ENCODE measurements around the gene C1orf94.

DNA sequence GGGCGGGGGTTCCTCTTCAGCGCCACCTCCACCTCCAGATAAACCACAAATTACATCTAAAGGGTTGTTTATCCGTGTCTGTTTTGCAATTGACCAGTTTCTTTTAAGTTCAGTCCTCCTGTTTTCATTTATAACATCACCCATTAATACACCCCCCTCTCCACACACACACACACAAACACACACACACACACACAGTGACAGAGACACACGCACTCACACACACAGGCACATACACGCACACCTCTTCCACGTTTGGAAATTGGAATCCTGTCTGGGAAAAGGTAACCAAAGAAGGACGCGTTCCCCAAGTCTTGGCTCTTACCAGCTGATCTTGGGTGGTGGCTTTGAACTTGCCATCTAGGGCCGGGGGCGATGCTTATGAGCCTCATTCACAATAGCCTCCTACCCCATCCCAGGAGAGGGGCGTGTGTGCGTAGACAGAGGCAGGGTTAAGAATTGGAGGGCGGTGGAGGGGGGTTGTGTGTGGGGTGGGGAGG is 11.2 kb upstream of the C1orf94 start:
- TF ChIP-seq, protein P1, sequence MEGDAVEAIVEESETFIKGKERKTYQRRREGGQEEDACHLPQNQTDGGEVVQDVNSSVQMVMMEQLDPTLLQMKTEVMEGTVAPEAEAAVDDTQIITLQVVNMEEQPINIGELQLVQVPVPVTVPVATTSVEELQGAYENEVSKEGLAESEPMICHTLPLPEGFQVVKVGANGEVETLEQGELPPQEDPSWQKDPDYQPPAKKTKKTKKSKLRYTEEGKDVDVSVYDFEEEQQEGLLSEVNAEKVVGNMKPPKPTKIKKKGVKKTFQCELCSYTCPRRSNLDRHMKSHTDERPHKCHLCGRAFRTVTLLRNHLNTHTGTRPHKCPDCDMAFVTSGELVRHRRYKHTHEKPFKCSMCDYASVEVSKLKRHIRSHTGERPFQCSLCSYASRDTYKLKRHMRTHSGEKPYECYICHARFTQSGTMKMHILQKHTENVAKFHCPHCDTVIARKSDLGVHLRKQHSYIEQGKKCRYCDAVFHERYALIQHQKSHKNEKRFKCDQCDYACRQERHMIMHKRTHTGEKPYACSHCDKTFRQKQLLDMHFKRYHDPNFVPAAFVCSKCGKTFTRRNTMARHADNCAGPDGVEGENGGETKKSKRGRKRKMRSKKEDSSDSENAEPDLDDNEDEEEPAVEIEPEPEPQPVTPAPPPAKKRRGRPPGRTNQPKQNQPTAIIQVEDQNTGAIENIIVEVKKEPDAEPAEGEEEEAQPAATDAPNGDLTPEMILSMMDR (IDR thresholded peaks at IDR 0.05): no peak
- TF ChIP-seq EP300 (IDR thresholded peaks at IDR 0.05; ENCODE audit: low read depth) (no peak), POLR2A (IDR thresholded peaks at IDR 0.05) (no peak)

Data from transverse colon (tissue), 3 donors.